ENCODE data around the gene VAMP8. TPM values are rescaled to one million over a fixed set of nuclear protein-coding genes. Genes with fewer than 3 reads are reported as not detected.
"Not testable (repeated sequence)": the region's sequence is repeated elsewhere in the genome, so short reads cannot be mapped to it uniquely, and the experiment has no call there.

The VAMP8 gene
- total RNA-seq, 2 donors from 2014 or later = 44.4 to 108 TPM

- WGBS = 100% methylated on average over 1 of the region's 1 CpG
- H3K36me3 ChIP-seq = peaks cover 0 to 7% of the 10 kb centered on the region in 2 donors
Measured at GRCh38 chr2:85558160-85558559, 19.2 kb upstream of the VAMP8 start.

DNA sequence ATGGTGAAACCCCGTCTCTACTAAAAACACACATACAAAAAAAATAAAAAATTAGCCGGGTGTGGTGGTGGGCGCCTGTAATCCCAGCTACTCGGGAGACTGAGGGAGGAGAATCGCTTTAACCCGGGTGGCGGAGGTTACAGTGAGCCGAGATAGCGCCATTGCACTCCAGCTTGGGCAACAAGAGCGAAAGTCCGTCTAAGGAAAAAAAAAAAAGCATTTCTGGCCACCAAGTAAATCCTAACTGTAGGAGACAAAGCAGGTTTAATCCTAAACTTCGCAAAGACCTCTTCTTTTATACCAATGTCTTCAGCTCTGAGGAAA, 17.0 kb upstream of the VAMP8 start:
- not testable (repeated sequence) for DNase-seq (ENCODE audit: low spot score); H3K4me1 ChIP-seq (replicated peaks); H3K9me3 ChIP-seq; H3K27me3 ChIP-seq (replicated peaks; ENCODE audit: insufficient read depth); H3K36me3 ChIP-seq; H3K27ac ChIP-seq
- peak overlapping the region; percentile 69 to 70 for H3K4me3 ChIP-seq
- 77% methylated on average over 12 of the region's 12 CpGs for WGBS
- intact Hi-C loops (cut with DNase I) = loop anchor here (5.0 kb wide), 1 partner anchor 37 kb away; the partner anchor contains the start of gene RNF181

More at GRCh38 chr2:85558160-85558559, 19.2 kb upstream of the VAMP8 start:
- no peaks in the 10 kb centered on the region for H3K27me3 ChIP-seq (replicated peaks; ENCODE audit: insufficient read depth)
- H3K27ac ChIP-seq = no peak overlapping the region
- H3K4me1 ChIP-seq (replicated peaks) = peaks cover 3% of the 10 kb centered on the region
- H3K4me3 ChIP-seq = no peak overlapping the region
- DNase-seq (ENCODE audit: low spot score) = no peak
- intact Hi-C loops (cut with DNase I) = no loop called here
- TF ChIP-seq, protein P1, sequence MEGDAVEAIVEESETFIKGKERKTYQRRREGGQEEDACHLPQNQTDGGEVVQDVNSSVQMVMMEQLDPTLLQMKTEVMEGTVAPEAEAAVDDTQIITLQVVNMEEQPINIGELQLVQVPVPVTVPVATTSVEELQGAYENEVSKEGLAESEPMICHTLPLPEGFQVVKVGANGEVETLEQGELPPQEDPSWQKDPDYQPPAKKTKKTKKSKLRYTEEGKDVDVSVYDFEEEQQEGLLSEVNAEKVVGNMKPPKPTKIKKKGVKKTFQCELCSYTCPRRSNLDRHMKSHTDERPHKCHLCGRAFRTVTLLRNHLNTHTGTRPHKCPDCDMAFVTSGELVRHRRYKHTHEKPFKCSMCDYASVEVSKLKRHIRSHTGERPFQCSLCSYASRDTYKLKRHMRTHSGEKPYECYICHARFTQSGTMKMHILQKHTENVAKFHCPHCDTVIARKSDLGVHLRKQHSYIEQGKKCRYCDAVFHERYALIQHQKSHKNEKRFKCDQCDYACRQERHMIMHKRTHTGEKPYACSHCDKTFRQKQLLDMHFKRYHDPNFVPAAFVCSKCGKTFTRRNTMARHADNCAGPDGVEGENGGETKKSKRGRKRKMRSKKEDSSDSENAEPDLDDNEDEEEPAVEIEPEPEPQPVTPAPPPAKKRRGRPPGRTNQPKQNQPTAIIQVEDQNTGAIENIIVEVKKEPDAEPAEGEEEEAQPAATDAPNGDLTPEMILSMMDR (IDR thresholded peaks at IDR 0.05) = no peak
- no peak for TF ChIP-seq POLR2A (IDR thresholded peaks at IDR 0.05)
- no peak for TF ChIP-seq POLR2AphosphoS5 (IDR thresholded peaks at IDR 0.05)
- no peaks in the 10 kb centered on the region for H3K9me3 ChIP-seq

- H3K4me1 ChIP-seq (replicated peaks) = peaks cover 3% of the 10 kb centered on the region
- peak overlapping the region; percentile 80 to 84 for H3K27ac ChIP-seq
- no peak for DNase-seq (ENCODE audit: low spot score)
- H3K9me3 ChIP-seq = no peaks in the 10 kb centered on the region
- H3K4me3 ChIP-seq = peak overlapping the region; percentile 69 to 70
- no peaks in the 10 kb centered on the region for H3K36me3 ChIP-seq
- H3K27me3 ChIP-seq (replicated peaks; ENCODE audit: insufficient read depth) = no peaks in the 10 kb centered on the region
- TF ChIP-seq, protein P1 (IDR thresholded peaks at IDR 0.05) = no peak
- TF ChIP-seq POLR2AphosphoS5 (IDR thresholded peaks at IDR 0.05) = no peak
- no peak for TF ChIP-seq POLR2A (IDR thresholded peaks at IDR 0.05)
- intact Hi-C loops (cut with DNase I) = loop anchor here (5.0 kb wide), 1 partner anchor 36 kb away; the partner anchor contains the start of gene RNF181
- 3% methylated on average over 14 of the region's 14 CpGs for WGBS
Measured at GRCh38 chr2:85560812-85561279, 16.5 kb upstream of the VAMP8 start.

DNA sequence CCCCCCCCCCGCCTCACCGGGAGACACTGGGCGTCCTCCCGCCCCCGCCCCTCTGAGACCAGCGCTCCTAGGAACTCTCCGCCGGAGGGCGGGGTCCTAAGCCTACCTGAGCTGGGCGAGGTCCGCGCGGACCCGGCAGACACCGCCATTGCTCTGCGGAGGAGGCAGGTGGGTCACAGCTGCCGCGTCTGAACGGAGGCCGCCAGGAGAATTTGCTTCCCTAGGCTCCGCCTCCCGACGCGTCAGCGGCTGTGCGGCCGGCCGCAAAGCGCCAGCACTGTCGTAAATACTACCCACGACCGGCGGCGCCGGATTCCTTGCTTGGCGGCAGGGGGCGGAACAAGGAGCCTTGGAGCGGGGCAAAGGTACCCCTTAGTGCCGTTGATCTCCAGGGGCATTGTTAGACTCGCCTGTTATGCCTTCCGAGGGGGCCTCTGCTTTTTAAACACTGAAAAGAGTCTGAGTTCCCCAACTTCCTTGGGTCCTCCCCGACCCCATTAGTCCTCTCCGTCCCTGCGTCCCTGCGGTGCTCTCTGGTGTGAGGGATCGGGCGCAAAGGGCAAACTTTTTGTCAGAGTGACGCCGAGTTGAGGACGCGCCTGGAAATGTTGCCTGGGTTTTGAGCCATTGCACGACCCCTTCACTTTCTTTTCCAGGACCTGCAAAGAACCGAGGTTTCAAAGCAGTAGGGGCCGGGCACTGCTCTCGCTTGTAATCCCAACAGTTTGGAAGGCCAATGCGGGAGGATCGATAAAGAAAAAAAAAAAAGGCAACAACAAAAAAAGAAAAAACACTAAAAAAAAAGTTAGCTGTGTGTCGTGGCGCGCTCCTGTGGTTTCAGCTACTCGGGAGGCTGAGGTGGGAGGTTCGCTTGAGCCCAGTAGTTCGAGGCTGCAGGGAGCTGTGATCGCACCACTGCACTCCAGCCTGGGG, 15.8 kb upstream of the VAMP8 start, which contains the start of gene GGCX:
GGCX (minus strand) TSS at position 214 of the 933 bp plus-strand sequence; CDS start at position 149, 65 bp downstream.
- DNase-seq (ENCODE audit: low spot score) = peak; percentile 95
- intact Hi-C loops (cut with DNase I) = loop anchor here (5.0 kb wide), 1 partner anchor 36 kb away; the partner anchor contains the start of gene RNF181

DNA sequence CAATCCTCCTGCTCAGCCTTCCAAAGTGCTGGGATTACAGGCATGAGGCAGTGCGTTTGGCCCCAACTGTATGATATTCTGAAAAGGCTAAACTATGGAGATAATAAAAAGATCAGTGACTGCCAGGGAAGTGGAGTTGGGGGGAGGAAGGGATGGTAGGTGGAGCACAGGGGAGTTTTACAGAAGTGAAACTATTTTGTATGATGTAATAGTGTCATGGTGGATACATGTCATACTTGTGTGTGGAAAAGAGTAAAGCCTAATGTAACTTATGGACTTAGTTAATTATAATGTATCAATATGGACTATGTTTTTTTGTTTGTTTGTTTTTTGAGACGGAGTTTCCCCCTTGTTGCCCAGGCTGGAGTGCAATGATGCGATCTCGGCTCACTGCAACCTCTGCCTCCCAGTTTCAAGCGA, 13.2 kb upstream of the VAMP8 start:
- no peaks in the 10 kb centered on the region for H3K36me3 ChIP-seq
- peaks cover 3% of the 10 kb centered on the region for H3K4me1 ChIP-seq (replicated peaks)
- 82% methylated on average over 5 of the region's 5 CpGs for WGBS
- no peak overlapping the region for H3K4me3 ChIP-seq
- intact Hi-C loops (cut with DNase I) = loop anchor here (5.0 kb wide), 1 partner anchor 33 kb away; the partner anchor contains the start of gene RNF181
- H3K9me3 ChIP-seq = no peaks in the 10 kb centered on the region
- no peak overlapping the region for H3K27ac ChIP-seq
- DNase-seq (ENCODE audit: low spot score) = no peak
- no peaks in the 10 kb centered on the region for H3K27me3 ChIP-seq (replicated peaks; ENCODE audit: insufficient read depth)
- TF ChIP-seq POLR2AphosphoS5 (IDR thresholded peaks at IDR 0.05) (no peak), POLR2A (IDR thresholded peaks at IDR 0.05) (no peak)
- TF ChIP-seq, protein P1 (IDR thresholded peaks at IDR 0.05) = no peak

More for the DNA sequence above, 15.8 kb upstream of the VAMP8 start, which contains the start of gene GGCX:
- Histone ChIP-seq H3K4me1 (replicated peaks) (peaks cover 3% of the 10 kb centered on the region), H3K36me3 (no peaks in the 10 kb centered on the region), H3K27me3 (replicated peaks; ENCODE audit: insufficient read depth) (no peaks in the 10 kb centered on the region), H3K4me3 (peak within 1 kb of the TSS; percentile 69 to 70), H3K27ac (peak within 1 kb of the TSS; percentile 80 to 84), H3K9me3 (no peaks in the 10 kb centered on the region)
- TF ChIP-seq, protein P1 (IDR thresholded peaks at IDR 0.05) = peak in 3 of 4 experiments; percentile 46 to 77 (median 54)
- TF ChIP-seq POLR2AphosphoS5 (IDR thresholded peaks at IDR 0.05) (peak; percentile 97), POLR2A (IDR thresholded peaks at IDR 0.05) (peak; percentile 80)
- 4% methylated on average over 48 of the region's 64 CpGs for WGBS

Data from prostate gland (tissue), 2 donors.